ENCODE results near the gene RNU1-4.
"Not testable (repeated sequence)": the region's sequence is repeated elsewhere in the genome, so short reads cannot be mapped to it uniquely, and the experiment has no call there.

The RNU1-4 gene

DNA sequence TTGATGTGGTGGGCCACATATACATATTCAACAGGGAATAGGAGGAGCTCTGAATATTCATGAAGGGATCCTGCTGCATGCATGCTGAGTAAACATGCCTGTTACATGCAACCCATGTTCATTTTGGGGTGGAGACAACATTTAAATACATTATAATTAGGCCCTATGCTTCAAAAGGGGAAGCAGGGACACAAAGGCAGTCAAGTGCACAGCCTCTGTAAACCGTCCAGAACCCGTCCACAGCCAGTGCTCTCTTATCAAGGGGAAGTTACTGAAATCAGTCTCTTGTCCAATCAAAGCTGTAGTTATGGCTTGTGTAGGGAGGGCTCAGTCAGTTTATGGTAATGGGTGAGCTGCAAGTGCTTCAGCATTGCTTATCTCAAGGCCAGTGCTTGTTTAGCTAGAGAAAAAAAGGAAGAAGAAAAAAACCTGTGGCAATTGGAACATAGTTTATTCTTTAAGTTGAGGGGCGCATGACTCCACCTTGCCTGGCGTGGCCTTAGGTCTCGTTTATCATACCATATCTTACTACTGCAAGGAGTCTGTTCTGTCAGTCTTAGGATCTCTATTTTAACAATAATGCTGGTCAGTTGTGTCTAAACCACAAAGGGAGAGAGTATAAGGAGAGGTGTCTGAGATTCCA is 7.9 kb upstream of the RNU1-4 start:
- not testable (repeated sequence) for H3K36me3 ChIP-seq (replicated peaks in 1 of 2; ENCODE audit: control insufficient read depth in 2 of 2, insufficient read depth in 2 of 2, low read length in 2 of 2); H3K4me2 ChIP-seq (ENCODE audit: insufficient read depth, low read length, poor library complexity, severe bottlenecking); H3K9me3 ChIP-seq (replicated peaks in 1 of 2; ENCODE audit: control insufficient read depth in 2 of 2, insufficient read depth in 1 of 2, low read depth in 1 of 2, low read length in 2 of 2); H2BK15ac ChIP-seq (ENCODE audit: low read length); H2AFZ ChIP-seq (ENCODE audit: low read length); H3K4me3 ChIP-seq (ENCODE audit: low read length in 2 of 2); H2BK5ac ChIP-seq (ENCODE audit: low read length); H3K79me1 ChIP-seq (ENCODE audit: low read depth, low read length); H4K91ac ChIP-seq (ENCODE audit: low read depth, low read length, poor library complexity); H3K27ac ChIP-seq (replicated peaks; ENCODE audit: low read length); H2BK120ac ChIP-seq (ENCODE audit: low read depth, low read length); H3K23ac ChIP-seq (ENCODE audit: low read depth, low read length, poor library complexity); H3K9ac ChIP-seq (ENCODE audit: low read depth, low read length, poor library complexity); H3K4ac ChIP-seq (ENCODE audit: low read length); H3K4me1 ChIP-seq (ENCODE audit: control insufficient read depth in 2 of 2, insufficient read depth in 1 of 2, low read depth in 1 of 2, low read length in 2 of 2); H3K14ac ChIP-seq (ENCODE audit: low read length); H2BK12ac ChIP-seq (ENCODE audit: low read length); H2AK5ac ChIP-seq (ENCODE audit: low read depth, low read length); H4K8ac ChIP-seq (ENCODE audit: low read depth, low read length); H3K27me3 ChIP-seq (ENCODE audit: control insufficient read depth in 3 of 3, insufficient read depth in 3 of 3, low read depth in 1 of 3, low read length in 3 of 3); H3K18ac ChIP-seq (ENCODE audit: low read length); DNase-seq (ENCODE audit: low spot score)
- WGBS, 2 donors (ENCODE audit: extremely low coverage in 2 of 2, insufficient read length in 2 of 2, insufficient replicate concordance in 1 of 2) = no CpG with 5 or more reads among the region's 5 CpGs

DNA sequence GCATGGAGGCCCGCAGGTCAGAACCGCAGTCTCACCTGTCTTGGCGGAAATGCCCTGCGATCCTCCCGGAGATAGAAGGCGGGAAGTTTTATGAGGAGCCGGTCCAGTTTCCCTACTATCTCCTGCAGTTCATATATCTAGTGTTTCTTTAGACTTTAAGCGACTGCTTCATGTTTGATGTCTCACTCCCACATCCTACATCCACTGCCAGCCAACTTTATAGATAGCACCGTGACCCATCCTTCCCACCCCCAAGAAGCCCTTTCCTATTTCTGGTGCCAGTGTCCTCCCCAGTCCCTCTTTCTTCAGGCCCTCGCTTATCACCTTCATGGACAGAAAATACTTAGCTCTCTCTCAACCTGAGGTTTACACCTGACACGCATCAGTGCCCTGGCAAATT is 914 bp downstream of the RNU1-4 start:
- not testable (repeated sequence) for H3K4me3 ChIP-seq (ENCODE audit: low read length in 2 of 2); H4K8ac ChIP-seq (ENCODE audit: low read depth, low read length); H2BK5ac ChIP-seq (ENCODE audit: low read length); H3K14ac ChIP-seq (ENCODE audit: low read length); H2AK5ac ChIP-seq (ENCODE audit: low read depth, low read length); H2BK120ac ChIP-seq (ENCODE audit: low read depth, low read length); H3K23ac ChIP-seq (ENCODE audit: low read depth, low read length, poor library complexity); H3K9me3 ChIP-seq (replicated peaks in 1 of 2; ENCODE audit: control insufficient read depth in 2 of 2, insufficient read depth in 1 of 2, low read depth in 1 of 2, low read length in 2 of 2); H3K36me3 ChIP-seq (replicated peaks in 1 of 2; ENCODE audit: control insufficient read depth in 2 of 2, insufficient read depth in 2 of 2, low read length in 2 of 2); H3K4ac ChIP-seq (ENCODE audit: low read length); H3K27me3 ChIP-seq (ENCODE audit: control insufficient read depth in 3 of 3, insufficient read depth in 3 of 3, low read depth in 1 of 3, low read length in 3 of 3); H4K91ac ChIP-seq (ENCODE audit: low read depth, low read length, poor library complexity); H2BK12ac ChIP-seq (ENCODE audit: low read length); H3K4me1 ChIP-seq (ENCODE audit: control insufficient read depth in 2 of 2, insufficient read depth in 1 of 2, low read depth in 1 of 2, low read length in 2 of 2); H2BK15ac ChIP-seq (ENCODE audit: low read length); H3K79me1 ChIP-seq (ENCODE audit: low read depth, low read length); DNase-seq (ENCODE audit: low spot score); H3K9ac ChIP-seq (ENCODE audit: low read depth, low read length, poor library complexity); H3K18ac ChIP-seq (ENCODE audit: low read length); H2AFZ ChIP-seq (ENCODE audit: low read length); H3K27ac ChIP-seq (replicated peaks; ENCODE audit: low read length); H3K4me2 ChIP-seq (ENCODE audit: insufficient read depth, low read length, poor library complexity, severe bottlenecking)
- no CpG with 5 or more reads among the region's 11 CpGs for WGBS, 2 donors (ENCODE audit: extremely low coverage in 2 of 2, insufficient read length in 2 of 2, insufficient replicate concordance in 1 of 2)

DNA sequence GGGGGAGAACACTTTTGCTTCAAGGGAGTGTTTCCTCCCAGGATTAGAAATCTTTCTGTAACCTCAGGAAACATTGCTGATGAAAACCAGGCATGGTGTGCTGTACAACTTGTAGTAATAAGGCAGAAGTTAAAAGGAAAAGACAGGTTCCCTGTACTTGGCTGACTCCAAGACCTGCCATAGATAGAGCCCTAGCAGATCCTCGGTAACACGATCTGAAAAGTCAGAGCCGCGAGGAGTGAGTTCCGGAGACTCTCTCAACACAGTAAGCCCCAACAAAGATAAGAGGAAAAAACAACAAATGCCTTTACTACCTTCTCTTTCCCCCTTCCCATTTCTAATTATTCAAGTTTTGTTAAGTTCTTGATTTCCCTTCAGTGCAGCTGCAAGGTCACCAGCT is 7.3 kb downstream of the RNU1-4 start:
- not testable (repeated sequence) for H3K79me1 ChIP-seq (ENCODE audit: low read depth, low read length); H3K18ac ChIP-seq (ENCODE audit: low read length); DNase-seq (ENCODE audit: low spot score); H3K4me3 ChIP-seq (ENCODE audit: low read length in 2 of 2); H3K23ac ChIP-seq (ENCODE audit: low read depth, low read length, poor library complexity); H3K14ac ChIP-seq (ENCODE audit: low read length); H3K27ac ChIP-seq (replicated peaks; ENCODE audit: low read length); H3K9me3 ChIP-seq (replicated peaks in 1 of 2; ENCODE audit: control insufficient read depth in 2 of 2, insufficient read depth in 1 of 2, low read depth in 1 of 2, low read length in 2 of 2); H2BK120ac ChIP-seq (ENCODE audit: low read depth, low read length); H3K4me1 ChIP-seq (ENCODE audit: control insufficient read depth in 2 of 2, insufficient read depth in 1 of 2, low read depth in 1 of 2, low read length in 2 of 2); H3K4me2 ChIP-seq (ENCODE audit: insufficient read depth, low read length, poor library complexity, severe bottlenecking); H2AK5ac ChIP-seq (ENCODE audit: low read depth, low read length); H2BK5ac ChIP-seq (ENCODE audit: low read length); H4K8ac ChIP-seq (ENCODE audit: low read depth, low read length); H2BK12ac ChIP-seq (ENCODE audit: low read length); H4K91ac ChIP-seq (ENCODE audit: low read depth, low read length, poor library complexity); H3K9ac ChIP-seq (ENCODE audit: low read depth, low read length, poor library complexity); H2BK15ac ChIP-seq (ENCODE audit: low read length); H3K27me3 ChIP-seq (ENCODE audit: control insufficient read depth in 3 of 3, insufficient read depth in 3 of 3, low read depth in 1 of 3, low read length in 3 of 3); H3K4ac ChIP-seq (ENCODE audit: low read length); H3K36me3 ChIP-seq (replicated peaks in 1 of 2; ENCODE audit: control insufficient read depth in 2 of 2, insufficient read depth in 2 of 2, low read length in 2 of 2); H2AFZ ChIP-seq (ENCODE audit: low read length)
- WGBS, 2 donors (ENCODE audit: extremely low coverage in 2 of 2, insufficient read length in 2 of 2, insufficient replicate concordance in 1 of 2) = no CpG with 5 or more reads among the region's 5 CpGs

DNA sequence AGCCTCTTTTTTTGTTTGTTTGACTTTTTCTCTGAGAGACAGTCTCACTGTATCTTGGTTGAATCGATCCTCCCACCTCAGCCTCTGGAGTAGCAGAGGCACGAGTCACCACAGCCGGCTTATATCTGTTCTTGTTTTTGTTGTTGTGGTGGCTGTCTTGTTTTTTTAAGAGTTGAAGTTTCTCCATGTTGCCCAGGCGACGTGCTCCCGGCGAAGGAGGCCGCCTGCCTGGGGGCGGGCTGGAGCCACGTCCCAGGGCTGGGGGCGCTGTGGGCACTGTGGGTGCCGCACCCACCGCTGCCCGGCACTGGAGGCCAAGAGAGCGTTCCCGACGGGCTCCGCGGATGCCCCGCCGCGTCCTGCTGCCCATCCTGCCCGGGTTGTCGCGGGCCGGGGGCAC is 8.4 kb downstream of the RNU1-4 start:
- H3K4ac ChIP-seq (ENCODE audit: low read length); DNase-seq (ENCODE audit: low spot score); H3K18ac ChIP-seq (ENCODE audit: low read length); H3K4me3 ChIP-seq (ENCODE audit: low read length in 2 of 2); H3K79me1 ChIP-seq (ENCODE audit: low read depth, low read length); H3K36me3 ChIP-seq (replicated peaks in 1 of 2; ENCODE audit: control insufficient read depth in 2 of 2, insufficient read depth in 2 of 2, low read length in 2 of 2); H3K9ac ChIP-seq (ENCODE audit: low read depth, low read length, poor library complexity); H2BK5ac ChIP-seq (ENCODE audit: low read length); H3K14ac ChIP-seq (ENCODE audit: low read length); H3K4me2 ChIP-seq (ENCODE audit: insufficient read depth, low read length, poor library complexity, severe bottlenecking); H4K91ac ChIP-seq (ENCODE audit: low read depth, low read length, poor library complexity); H3K27me3 ChIP-seq (ENCODE audit: control insufficient read depth in 3 of 3, insufficient read depth in 3 of 3, low read depth in 1 of 3, low read length in 3 of 3); H2AFZ ChIP-seq (ENCODE audit: low read length); H2BK12ac ChIP-seq (ENCODE audit: low read length); H4K8ac ChIP-seq (ENCODE audit: low read depth, low read length); H2AK5ac ChIP-seq (ENCODE audit: low read depth, low read length); H2BK120ac ChIP-seq (ENCODE audit: low read depth, low read length); H3K4me1 ChIP-seq (ENCODE audit: control insufficient read depth in 2 of 2, insufficient read depth in 1 of 2, low read depth in 1 of 2, low read length in 2 of 2); H3K23ac ChIP-seq (ENCODE audit: low read depth, low read length, poor library complexity); H2BK15ac ChIP-seq (ENCODE audit: low read length); H3K9me3 ChIP-seq (replicated peaks in 1 of 2; ENCODE audit: control insufficient read depth in 2 of 2, insufficient read depth in 1 of 2, low read depth in 1 of 2, low read length in 2 of 2): not testable (repeated sequence)
- no CpG with 5 or more reads among the region's 26 CpGs for WGBS, 2 donors (ENCODE audit: extremely low coverage in 2 of 2, insufficient read length in 2 of 2, insufficient replicate concordance in 1 of 2)
- H3K27ac ChIP-seq (replicated peaks; ENCODE audit: low read length) = peak overlapping the region; percentile 51

Data from neuronal stem cell (in vitro differentiated cells).